Measurements from ENCODE around the gene FAM83F. TPM values are rescaled to one million over a fixed set of nuclear protein-coding genes. Genes with fewer than 3 reads are reported as not detected.

The FAM83F gene
- total RNA-seq, 1 donor from 2014 or later, result 12.8 TPM

DNA sequence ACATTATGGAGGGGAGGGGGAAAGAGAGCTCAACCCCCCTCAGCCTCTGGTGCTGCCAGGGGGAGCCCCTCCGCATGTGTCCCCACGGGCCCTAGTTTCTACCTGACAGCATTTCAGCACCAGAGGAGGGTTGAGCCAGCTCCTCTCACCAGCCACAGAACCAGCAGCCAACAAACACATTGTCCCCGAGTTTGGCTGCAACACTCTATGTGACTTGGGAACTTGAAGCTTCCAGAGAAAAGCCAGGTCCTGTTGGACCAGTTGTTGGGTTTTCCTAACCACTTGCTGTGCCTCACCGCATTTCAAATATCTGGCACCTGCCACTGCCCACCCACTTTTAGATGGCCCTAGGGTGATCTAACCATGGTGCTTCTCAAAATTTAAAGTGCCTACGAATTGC lies 21.1 kb upstream of the FAM83F start:
- H3K4me1 ChIP-seq, result no peaks in the 10 kb centered on the region
- intact Hi-C loops (cut with DNase I), result loop anchor here (10.0 kb wide), 1 partner anchor 689 kb away; no protein-coding TSS in a partner anchor
- H3K36me3 ChIP-seq, result no peaks in the 10 kb centered on the region
- H3K27ac ChIP-seq, result no peak overlapping the region
- no peaks in the 10 kb centered on the region for H3K9me3 ChIP-seq
- no peak for TF ChIP-seq POLR2AphosphoS5 (IDR thresholded peaks at IDR 0.05; ENCODE audit: insufficient read depth in 1 of 2, low read depth in 1 of 2)
- H3K4me3 ChIP-seq, result no peak overlapping the region
- H3K27me3 ChIP-seq, result no peaks in the 10 kb centered on the region
- no peak for DNase-seq (ENCODE audit: extremely low spot score in 2 of 2)

DNA sequence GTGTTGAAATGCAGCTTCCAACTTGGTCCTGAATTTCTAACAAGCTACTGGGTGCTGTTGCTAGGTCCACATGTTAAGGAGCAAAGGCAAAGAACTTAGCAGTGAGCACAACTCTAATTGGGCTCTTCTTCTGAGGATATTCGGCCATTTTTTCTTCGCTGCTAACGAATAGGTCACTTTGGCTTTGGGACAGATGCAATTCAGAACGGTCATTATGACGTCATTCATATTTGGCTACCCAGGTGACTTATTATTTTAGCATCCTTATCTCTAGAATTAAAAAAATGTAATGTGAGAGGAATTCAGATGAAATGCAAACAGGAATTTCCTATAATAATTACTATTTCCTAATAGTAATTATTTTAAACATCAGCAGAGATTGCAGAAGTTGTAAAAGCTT lies 20.7 kb upstream of the FAM83F start:
- Histone ChIP-seq H3K27ac (no peak overlapping the region), H3K4me1 (no peaks in the 10 kb centered on the region), H3K36me3 (no peaks in the 10 kb centered on the region), H3K9me3 (no peaks in the 10 kb centered on the region), H3K27me3 (no peaks in the 10 kb centered on the region), H3K4me3 (no peak overlapping the region)
- no peak for DNase-seq (ENCODE audit: extremely low spot score in 2 of 2)
- intact Hi-C loops (cut with DNase I), result loop anchor here (10.0 kb wide), 1 partner anchor 689 kb away; no protein-coding TSS in a partner anchor
- TF ChIP-seq, protein P1, sequence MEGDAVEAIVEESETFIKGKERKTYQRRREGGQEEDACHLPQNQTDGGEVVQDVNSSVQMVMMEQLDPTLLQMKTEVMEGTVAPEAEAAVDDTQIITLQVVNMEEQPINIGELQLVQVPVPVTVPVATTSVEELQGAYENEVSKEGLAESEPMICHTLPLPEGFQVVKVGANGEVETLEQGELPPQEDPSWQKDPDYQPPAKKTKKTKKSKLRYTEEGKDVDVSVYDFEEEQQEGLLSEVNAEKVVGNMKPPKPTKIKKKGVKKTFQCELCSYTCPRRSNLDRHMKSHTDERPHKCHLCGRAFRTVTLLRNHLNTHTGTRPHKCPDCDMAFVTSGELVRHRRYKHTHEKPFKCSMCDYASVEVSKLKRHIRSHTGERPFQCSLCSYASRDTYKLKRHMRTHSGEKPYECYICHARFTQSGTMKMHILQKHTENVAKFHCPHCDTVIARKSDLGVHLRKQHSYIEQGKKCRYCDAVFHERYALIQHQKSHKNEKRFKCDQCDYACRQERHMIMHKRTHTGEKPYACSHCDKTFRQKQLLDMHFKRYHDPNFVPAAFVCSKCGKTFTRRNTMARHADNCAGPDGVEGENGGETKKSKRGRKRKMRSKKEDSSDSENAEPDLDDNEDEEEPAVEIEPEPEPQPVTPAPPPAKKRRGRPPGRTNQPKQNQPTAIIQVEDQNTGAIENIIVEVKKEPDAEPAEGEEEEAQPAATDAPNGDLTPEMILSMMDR (IDR thresholded peaks at IDR 0.05), result no peak
- no peak for TF ChIP-seq POLR2AphosphoS5 (IDR thresholded peaks at IDR 0.05; ENCODE audit: insufficient read depth in 1 of 2, low read depth in 1 of 2)
- TF ChIP-seq POLR2A (IDR thresholded peaks at IDR 0.05), result no peak

DNA sequence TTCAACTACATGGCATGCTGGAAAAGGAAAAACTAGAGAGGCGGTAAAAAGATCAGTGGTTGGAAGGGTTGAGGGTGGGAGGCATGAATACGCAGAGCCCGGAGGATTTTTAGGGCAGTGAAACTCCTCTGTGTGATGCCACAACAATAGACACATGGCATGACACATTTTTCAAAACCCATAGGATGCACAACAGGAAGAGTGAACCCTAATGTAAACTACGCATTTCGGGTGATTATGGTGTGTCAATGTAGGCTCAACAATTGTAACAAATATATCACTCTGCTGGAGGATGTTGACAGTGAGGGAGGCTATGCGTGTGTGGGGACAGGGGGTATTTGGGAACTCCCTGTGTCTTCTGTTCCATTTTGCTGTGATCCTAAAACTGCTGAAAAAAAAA lies 15.7 kb upstream of the FAM83F start:
- no peaks in the 10 kb centered on the region for H3K27me3 ChIP-seq

DNA sequence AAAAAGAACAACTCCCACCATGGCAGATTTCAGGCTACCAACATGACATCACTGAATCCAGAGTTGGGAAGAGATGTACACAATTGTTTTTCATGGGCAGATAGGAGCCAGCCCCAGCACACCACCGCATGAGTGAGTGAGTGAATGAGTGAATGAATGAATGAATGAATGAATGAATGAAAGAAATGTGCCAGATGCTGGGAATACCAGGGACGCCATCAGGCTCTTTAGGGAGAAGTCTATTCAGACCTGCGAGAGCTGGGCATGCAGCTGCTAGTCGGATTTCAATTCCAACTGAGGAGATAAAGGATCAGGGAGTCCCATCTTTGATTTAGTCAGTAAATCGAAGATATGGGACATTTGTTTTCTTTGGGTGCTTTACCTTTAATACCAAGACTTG lies 15.3 kb upstream of the FAM83F start:
- DNase-seq (ENCODE audit: extremely low spot score in 2 of 2), result no peak
- no peaks in the 10 kb centered on the region for H3K27me3 ChIP-seq
- H3K9me3 ChIP-seq, result no peaks in the 10 kb centered on the region
- no peak for TF ChIP-seq POLR2AphosphoS5 (IDR thresholded peaks at IDR 0.05; ENCODE audit: insufficient read depth in 1 of 2, low read depth in 1 of 2)
- TF ChIP-seq, protein P1 (IDR thresholded peaks at IDR 0.05), result no peak
- no peak for TF ChIP-seq POLR2A (IDR thresholded peaks at IDR 0.05)
- H3K4me1 ChIP-seq, result no peaks in the 10 kb centered on the region
- H3K4me3 ChIP-seq, result no peak overlapping the region
- no peak overlapping the region for H3K27ac ChIP-seq
- H3K36me3 ChIP-seq, result no peaks in the 10 kb centered on the region
- intact Hi-C loops (cut with DNase I), result loop anchor here (10.0 kb wide), 1 partner anchor 695 kb away; no protein-coding TSS in a partner anchor

More for the DNA sequence above, 15.7 kb upstream of the FAM83F start:
- H3K9me3 ChIP-seq, result no peaks in the 10 kb centered on the region
- H3K4me3 ChIP-seq, result no peak overlapping the region
- TF ChIP-seq POLR2AphosphoS5 (IDR thresholded peaks at IDR 0.05; ENCODE audit: insufficient read depth in 1 of 2, low read depth in 1 of 2), result no peak
- TF ChIP-seq POLR2A (IDR thresholded peaks at IDR 0.05), result no peak
- TF ChIP-seq, protein P1 (IDR thresholded peaks at IDR 0.05), result no peak
- DNase-seq (ENCODE audit: extremely low spot score in 2 of 2), result no peak
- intact Hi-C loops (cut with DNase I), result loop anchor here (10.0 kb wide), 1 partner anchor 694 kb away; no protein-coding TSS in a partner anchor
- H3K27ac ChIP-seq, result no peak overlapping the region
- H3K36me3 ChIP-seq, result no peaks in the 10 kb centered on the region
- H3K4me1 ChIP-seq, result no peaks in the 10 kb centered on the region

DNA sequence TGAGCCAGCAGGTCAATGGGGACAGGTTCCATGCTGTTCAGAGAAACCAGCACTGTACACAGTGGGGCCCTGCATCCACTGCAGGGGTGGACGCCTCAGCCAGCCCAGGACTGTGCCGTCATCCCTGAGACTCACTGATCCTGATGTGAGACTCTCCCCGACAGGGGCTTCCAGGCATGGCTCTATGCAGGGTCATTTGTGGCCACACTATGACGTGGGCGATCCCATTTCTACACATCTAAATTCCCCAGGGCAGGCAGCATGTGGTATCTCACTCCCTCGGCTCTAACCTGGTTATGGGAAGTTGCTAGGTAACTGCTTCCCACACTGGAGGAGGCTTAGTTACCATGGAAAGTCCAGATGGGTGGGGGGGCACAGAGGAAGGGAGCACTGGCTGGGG lies 14.2 kb upstream of the FAM83F start:
- Histone ChIP-seq H3K36me3 (no peaks in the 10 kb centered on the region), H3K27me3 (no peaks in the 10 kb centered on the region), H3K9me3 (no peaks in the 10 kb centered on the region), H3K4me1 (no peaks in the 10 kb centered on the region), H3K27ac (no peak overlapping the region), H3K4me3 (no peak overlapping the region)
- intact Hi-C loops (cut with DNase I), result no loop called here
- TF ChIP-seq, protein P1 (IDR thresholded peaks at IDR 0.05), result no peak
- TF ChIP-seq POLR2AphosphoS5 (IDR thresholded peaks at IDR 0.05; ENCODE audit: insufficient read depth in 1 of 2, low read depth in 1 of 2) (no peak), POLR2A (IDR thresholded peaks at IDR 0.05) (no peak)
- no peak for DNase-seq (ENCODE audit: extremely low spot score in 2 of 2)

Data from vagina (tissue), 2 donors.